Epithelial cell of prostate (primary cell): Measurements from ENCODE around the gene FLRT1.

Experiments used
- DNase-seq: peaks from one replicate; pipeline ENCODE4 v3.0.0-alpha.2; 2011; ENCODE audit warnings: low read depth, low spot score
- H3K27ac ChIP-seq: fragments of 450-650 bp; 2 replicates; pipeline ENCODE4 v1.5.1; 2017; ENCODE audit warnings: mild to moderate bottlenecking

FLRT1 gene

GRCh38 chr11:64063777-64064176, 28.0 kb downstream of the FLRT1 start:
- no peak for DNase-seq
- H3K27ac ChIP-seq: no peak overlapping the region

GRCh38 chr11:64064374-64065140, 28.8 kb downstream of the FLRT1 start:
- H3K27ac ChIP-seq: no peak overlapping the region
- DNase-seq: no peak

- no peak overlapping the region for H3K27ac ChIP-seq
- no peak for DNase-seq
Observed at GRCh38 chr11:64065141-64065465, 29.4 kb downstream of the FLRT1 start.

- DNase-seq: no peak
Observed at GRCh38 chr11:64065712-64066111, 30.0 kb downstream of the FLRT1 start.

GRCh38 chr11:64067230-64067993, 31.7 kb downstream of the FLRT1 start:
- DNase-seq: no peak
- H3K27ac ChIP-seq: no peak overlapping the region

More at GRCh38 chr11:64065712-64066111, 30.0 kb downstream of the FLRT1 start:
- no peak overlapping the region for H3K27ac ChIP-seq

- DNase-seq: no peak
Observed at GRCh38 chr11:64068705-64069400, 33.1 kb downstream of the FLRT1 start.

GRCh38 chr11:64069401-64070313, 33.9 kb downstream of the FLRT1 start:
- no peak overlapping the region for H3K27ac ChIP-seq
- no peak for DNase-seq

More at GRCh38 chr11:64068705-64069400, 33.1 kb downstream of the FLRT1 start:
- no peak overlapping the region for H3K27ac ChIP-seq

GRCh38 chr11:64070314-64070681, 34.6 kb downstream of the FLRT1 start:
- H3K27ac ChIP-seq: no peak overlapping the region
- no peak for DNase-seq

GRCh38 chr11:64071849-64072248, 36.1 kb downstream of the FLRT1 start:
- H3K27ac ChIP-seq: no peak overlapping the region
- no peak for DNase-seq

GRCh38 chr11:64072403-64072802, 36.7 kb downstream of the FLRT1 start:
- DNase-seq: no peak
- H3K27ac ChIP-seq: no peak overlapping the region

GRCh38 chr11:64072871-64073270, 37.1 kb downstream of the FLRT1 start:
- DNase-seq: no peak
- H3K27ac ChIP-seq: no peak overlapping the region

- no peak for DNase-seq
- H3K27ac ChIP-seq: no peak overlapping the region
Observed at GRCh38 chr11:64073542-64073941, 37.8 kb downstream of the FLRT1 start.

- no peak for DNase-seq
- H3K27ac ChIP-seq: no peak overlapping the region
Observed at GRCh38 chr11:64074239-64074638, 38.5 kb downstream of the FLRT1 start.

- no peak for DNase-seq
- no peak overlapping the region for H3K27ac ChIP-seq
Observed at GRCh38 chr11:64076758-64077157, 41.0 kb downstream of the FLRT1 start.

GRCh38 chr11:64077607-64078006, 41.9 kb downstream of the FLRT1 start:
- H3K27ac ChIP-seq: no peak overlapping the region
- DNase-seq: no peak

- no peak for DNase-seq
- no peak overlapping the region for H3K27ac ChIP-seq
Observed at GRCh38 chr11:64078284-64078683, 42.6 kb downstream of the FLRT1 start.

- H3K27ac ChIP-seq: no peak overlapping the region
- DNase-seq: no peak
Observed at GRCh38 chr11:64078905-64079304, 43.2 kb downstream of the FLRT1 start.

GRCh38 chr11:64080390-64080789, 44.7 kb downstream of the FLRT1 start:
- no peak overlapping the region for H3K27ac ChIP-seq
- no peak for DNase-seq

GRCh38 chr11:64081745-64082442, 46.2 kb downstream of the FLRT1 start:
- no peak for DNase-seq

More at GRCh38 chr11:64081745-64082442, 46.2 kb downstream of the FLRT1 start:
- H3K27ac ChIP-seq: no peak overlapping the region
